HUES64 (cell line): ENCODE measurements around the gene PPRC1.

Experiments used
- H3K27ac ChIP-seq: 2 replicates; pipeline ENCODE4 v1.7.0; 2013; ENCODE audit warnings: low read depth, low read length, inconsistent platforms
- H3K27me3 ChIP-seq: 2 replicates; pipeline ENCODE4 v1.6.1; 2013; ENCODE audit warnings: mild to moderate bottlenecking, low read length; ENCODE audit not compliant: insufficient read depth
- H3K36me3 ChIP-seq: 2 replicates; pipeline ENCODE4 v1.6.1; 2013; ENCODE audit warnings: mild to moderate bottlenecking, low read length; ENCODE audit not compliant: insufficient read depth
- H3K4me1 ChIP-seq: 2 replicates; pipeline ENCODE4 v1.6.1; 2013; ENCODE audit warnings: mild to moderate bottlenecking, low read length, moderate library complexity; ENCODE audit not compliant: insufficient read depth
- H3K4me3 ChIP-seq: 2 replicates; pipeline ENCODE4 v1.5.1; 2013; ENCODE audit warnings: mild to moderate bottlenecking, low read length, moderate library complexity
- H3K9ac ChIP-seq: 2 replicates; pipeline ENCODE4 v1.6.1; 2013; ENCODE audit warnings: mild to moderate bottlenecking, low read depth, low read length
- H3K9me3 ChIP-seq: 2 replicates; pipeline ENCODE4 v1.6.1; 2013; ENCODE audit warnings: low read depth, low read length; ENCODE audit not compliant: insufficient read depth
- WGBS: fragments of 150-250, 120-280 bp; methylation state at CpG from one replicate; pipeline ENCODE4 v1.1.7; 2013; ENCODE audit warnings: missing lambda C conversion rate; 5-methylcytosine and 5-hydroxymethylcytosine counted together

Gene PPRC1

DNA sequence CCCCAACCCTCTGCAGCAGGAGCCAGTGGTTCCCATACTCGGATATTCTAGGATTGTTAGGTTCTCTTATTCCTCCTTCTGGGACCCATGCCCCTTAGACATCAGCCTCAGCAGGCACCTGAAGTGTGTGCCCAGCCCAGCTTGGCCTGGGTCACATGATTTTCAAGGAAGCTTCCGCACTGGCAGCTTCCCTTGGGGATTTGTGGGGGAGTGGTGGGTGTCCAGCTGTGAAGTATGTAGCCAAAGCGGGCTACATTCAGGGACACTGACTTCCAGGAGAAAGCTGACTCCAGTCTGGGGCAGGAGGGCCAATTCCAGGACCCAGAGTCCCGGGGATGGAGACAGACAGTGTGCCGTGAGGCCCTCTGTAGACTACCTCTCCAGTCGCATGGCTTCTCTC lies 14.0 kb upstream of the PPRC1 start:
- Histone ChIP-seq H3K36me3 (no peaks in the 10 kb centered on the region), H3K9me3 (no peaks in the 10 kb centered on the region), H3K4me3 (peak overlapping the region; percentile 84), H3K27me3 (no peaks in the 10 kb centered on the region), H3K27ac (peak overlapping the region; percentile 96), H3K9ac (peak overlapping the region; percentile 46), H3K4me1 (peaks cover 54% of the 10 kb centered on the region)
- 22% methylated on average over 6 of the region's 6 CpGs for WGBS

- Histone ChIP-seq H3K27me3 (no peaks in the 10 kb centered on the region), H3K27ac (peak overlapping the region; percentile 96; the same call in 1 of the 2 replicates), H3K9me3 (no peaks in the 10 kb centered on the region), H3K36me3 (no peaks in the 10 kb centered on the region), H3K9ac (peak overlapping the region; percentile 80), H3K4me1 (peaks cover 54% of the 10 kb centered on the region), H3K4me3 (peak overlapping the region; percentile 84)
- under 1% methylated on average over 22 of the region's 22 CpGs for WGBS
These were observed 13.3 kb upstream of the PPRC1 start for GRCh38 chr10:102119417-102120141.

DNA sequence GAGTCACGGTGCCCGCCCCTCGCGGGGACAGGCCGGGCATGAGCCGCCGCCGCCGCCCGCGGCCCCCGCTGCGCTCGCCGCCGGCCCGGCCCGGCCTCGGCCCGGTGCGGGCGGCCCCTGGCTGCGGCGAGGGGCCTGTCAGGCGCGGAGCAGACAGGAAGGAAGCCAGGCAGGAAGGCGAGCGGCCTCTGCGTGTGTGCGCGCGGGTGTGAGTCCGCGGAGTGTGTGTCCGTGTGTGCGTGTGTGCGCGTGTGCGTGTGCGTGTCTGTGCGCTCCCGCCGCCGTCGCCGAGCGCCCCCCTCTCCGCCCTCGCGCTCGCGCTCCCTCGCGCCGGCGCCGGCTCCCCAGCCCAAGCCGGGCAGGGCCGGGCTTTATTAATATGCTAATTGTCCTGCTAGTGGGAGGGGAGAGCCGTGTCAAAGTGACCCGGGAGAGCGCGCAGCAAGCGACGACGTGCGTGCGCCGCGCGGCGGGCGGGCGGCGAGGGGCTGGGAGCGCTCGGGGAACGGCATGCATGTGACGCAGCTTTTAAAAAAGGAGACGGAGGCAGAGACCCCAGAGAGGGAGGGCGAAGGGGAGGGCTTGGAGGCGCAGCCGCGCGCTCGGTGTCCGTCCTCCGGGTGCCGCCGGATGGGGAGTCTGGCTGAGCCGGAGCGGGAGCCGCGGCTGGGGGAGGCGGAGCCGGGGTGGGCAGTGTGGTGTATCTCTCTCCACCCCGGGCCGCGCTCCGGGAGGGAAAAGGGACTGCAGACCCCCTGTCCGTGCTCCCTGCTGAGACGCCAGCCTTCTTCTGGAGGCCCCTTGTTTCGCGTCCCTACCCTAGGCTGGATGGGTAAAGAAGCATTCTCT lies 12.5 kb upstream of the PPRC1 start, which contains the start of gene LDB1:
Gene LDB1, minus strand, starts transcription at position 227 of the 849 bp plus-strand sequence. CDS start 258 bp downstream, outside the sequence.
- peak within 1 kb of the TSS; percentile 80 for H3K9ac ChIP-seq
- H3K36me3 ChIP-seq = no peaks in the 10 kb centered on the region
- H3K27me3 ChIP-seq = no peaks in the 10 kb centered on the region
- H3K9me3 ChIP-seq = no peaks in the 10 kb centered on the region
- peak within 1 kb of the TSS; percentile 96 for H3K27ac ChIP-seq
- peak within 1 kb of the TSS; percentile 84 for H3K4me3 ChIP-seq
- 1% methylated on average over 104 of the region's 104 CpGs for WGBS
- H3K4me1 ChIP-seq = peaks cover 51% of the 10 kb centered on the region

DNA sequence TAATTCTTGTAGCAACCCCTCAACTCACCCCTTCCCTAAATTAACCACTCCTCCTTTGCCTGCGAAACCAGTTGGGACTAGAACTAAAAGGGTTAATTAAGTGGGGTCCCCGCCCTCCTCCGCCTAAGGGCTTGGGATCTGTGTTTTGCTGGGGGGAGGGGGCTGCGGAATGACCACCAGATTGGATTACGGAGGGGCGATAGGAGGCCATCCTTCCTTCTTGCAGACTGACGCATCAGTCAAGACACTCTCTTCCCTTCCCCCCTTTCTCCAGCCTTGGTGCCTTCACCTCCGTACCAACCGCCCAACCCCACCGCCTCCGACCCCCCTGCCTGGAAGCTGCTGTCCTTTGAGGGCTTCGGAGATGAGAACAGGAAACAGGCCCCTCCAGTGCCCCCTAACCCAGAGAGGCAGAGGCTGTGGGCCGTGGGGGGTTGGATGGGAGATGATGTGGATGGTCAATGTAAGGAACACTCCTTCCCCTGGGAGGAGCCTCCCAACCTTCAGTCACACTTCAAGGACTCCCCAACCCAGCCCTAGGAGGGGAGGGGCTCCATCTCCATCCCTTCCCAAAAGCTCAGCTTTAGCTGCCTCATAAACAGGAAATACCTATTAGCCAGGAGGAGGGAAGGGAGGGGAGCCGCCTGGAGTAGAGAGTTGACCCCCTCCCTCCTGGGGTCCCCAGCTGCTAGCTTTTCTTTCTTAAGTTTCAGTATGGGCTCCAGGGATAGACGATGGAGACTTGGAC lies 11.7 kb upstream of the PPRC1 start:
- Histone ChIP-seq H3K9me3 (no peaks in the 10 kb centered on the region), H3K27me3 (no peaks in the 10 kb centered on the region), H3K4me3 (peak overlapping the region; percentile 84), H3K27ac (peak overlapping the region; percentile 96), H3K36me3 (no peaks in the 10 kb centered on the region), H3K9ac (peak overlapping the region; percentile 80), H3K4me1 (peaks cover 44% of the 10 kb centered on the region)
- 1% methylated on average over 12 of the region's 15 CpGs for WGBS

- Histone ChIP-seq H3K9ac (peak overlapping the region; percentile 80), H3K27ac (peak overlapping the region; percentile 96), H3K36me3 (no peaks in the 10 kb centered on the region), H3K27me3 (no peaks in the 10 kb centered on the region), H3K9me3 (no peaks in the 10 kb centered on the region), H3K4me1 (peaks cover 38% of the 10 kb centered on the region), H3K4me3 (peak overlapping the region; percentile 84)
- WGBS = 32% methylated on average over 4 of the region's 6 CpGs
These were observed 11.0 kb upstream of the PPRC1 start for GRCh38 chr10:102121739-102122372.

- Histone ChIP-seq H3K27me3 (no peaks in the 10 kb centered on the region), H3K9me3 (no peaks in the 10 kb centered on the region), H3K4me3 (peak overlapping the region; percentile 84; the same call in 1 of the 2 replicates), H3K9ac (peak overlapping the region; percentile 80), H3K27ac (peak overlapping the region; percentile 96), H3K4me1 (peaks cover 32% of the 10 kb centered on the region), H3K36me3 (no peaks in the 10 kb centered on the region)
- 90% methylated on average over 1 of the region's 1 CpG for WGBS
These were observed 10.4 kb upstream of the PPRC1 start for GRCh38 chr10:102122450-102122849.

DNA sequence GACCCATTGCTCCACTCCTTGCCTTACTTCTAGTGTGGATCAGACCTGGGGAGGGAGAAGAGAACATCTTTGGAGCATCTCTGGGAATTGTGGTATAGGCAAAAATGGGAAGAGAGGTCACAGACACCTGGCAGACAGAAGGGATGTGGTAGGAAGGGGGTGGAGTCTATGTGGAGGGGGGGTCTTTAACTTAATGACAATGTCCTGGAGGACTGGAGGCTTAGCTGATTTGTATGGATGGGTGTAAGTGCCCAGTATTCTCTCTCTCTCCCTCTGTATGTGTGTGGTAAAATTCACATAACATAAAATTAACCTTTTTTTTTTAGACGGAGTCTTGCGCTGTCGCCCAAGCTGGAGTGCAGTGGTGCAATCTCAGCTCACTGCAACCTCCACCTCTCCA lies 9.6 kb upstream of the PPRC1 start:
- Histone ChIP-seq H3K9ac (no peak overlapping the region), H3K36me3 (no peaks in the 10 kb centered on the region), H3K9me3 (no peaks in the 10 kb centered on the region), H3K4me3 (no peak overlapping the region), H3K4me1 (peaks cover 24% of the 10 kb centered on the region), H3K27ac (no peak overlapping the region), H3K27me3 (no peaks in the 10 kb centered on the region)
- 98% methylated on average over 3 of the region's 3 CpGs for whole genome bisulfite sequencing

- Histone ChIP-seq H3K9ac (no peak overlapping the region), H3K36me3 (no peaks in the 10 kb centered on the region), H3K4me1 (peaks cover 19% of the 10 kb centered on the region; the same call in 1 of the 2 replicates), H3K4me3 (no peak overlapping the region), H3K9me3 (no peaks in the 10 kb centered on the region), H3K27me3 (no peaks in the 10 kb centered on the region), H3K27ac (no peak overlapping the region; the same call in 1 of the 2 replicates)
- WGBS = 97% methylated on average over 3 of the region's 8 CpGs
These were observed 1.3 kb upstream of the PPRC1 start for GRCh38 chr10:102131286-102132170.

- H3K9me3 ChIP-seq = no peaks in the 10 kb centered on the region
- peak overlapping the region; percentile 2; the same call in 1 of the 2 replicates for H3K27ac ChIP-seq
- no peak overlapping the region for H3K9ac ChIP-seq
- no peaks in the 10 kb centered on the region for H3K27me3 ChIP-seq
- H3K36me3 ChIP-seq = no peaks in the 10 kb centered on the region
- WGBS = 34% methylated on average over 8 of the region's 8 CpGs
- H3K4me3 ChIP-seq = peak overlapping the region; percentile 96
- H3K4me1 ChIP-seq = peaks cover 19% of the 10 kb centered on the region; the same call in 1 of the 2 replicates
These were observed 662 bp upstream of the PPRC1 start for GRCh38 chr10:102132193-102132562.
